CD1c-positive myeloid dendritic cell (primary cell): ENCODE measurements around the gene YIPF3.
A peak's percentile ranks its signal among the peaks of the same experiment; 100 is the strongest.
"Not testable (repeated sequence)": the region's sequence is repeated elsewhere in the genome, so short reads cannot be mapped to it uniquely, and the experiment has no call there.

ENCODE experiments used
- DNase-seq: peaks from one replicate; pipeline ENCODE4 v3.0.0-alpha.2; 2016; ENCODE audit errors: extremely low spot score

YIPF3 gene

GRCh38 chr6:43493230-43493629 lies 23.5 kb downstream of the YIPF3 start:
- DNase-seq = no peak

GRCh38 chr6:43492673-43493072 lies 24.1 kb downstream of the YIPF3 start:
- no peak for DNase-seq

- DNase-seq = no peak
Observed at GRCh38 chr6:43491750-43492661, 24.7 kb downstream of the YIPF3 start.

- DNase-seq = no peak
Observed at GRCh38 chr6:43490523-43490939, 26.2 kb downstream of the YIPF3 start.

- no peak for DNase-seq
Observed at GRCh38 chr6:43489277-43490072, 27.3 kb downstream of the YIPF3 start.

- no peak for DNase-seq
Observed at GRCh38 chr6:43488667-43489276, 28.0 kb downstream of the YIPF3 start.

GRCh38 chr6:43481591-43482236 lies 35.0 kb downstream of the YIPF3 start:
- no peak for DNase-seq

- no peak for DNase-seq
Observed at GRCh38 chr6:43481075-43481474, 35.7 kb downstream of the YIPF3 start.

- DNase-seq = no peak
Observed at GRCh38 chr6:43478008-43478372, 38.7 kb downstream of the YIPF3 start.

GRCh38 chr6:43477235-43478007 lies 39.3 kb downstream of the YIPF3 start, which contains the start of gene TJAP1:
Gene TJAP1 (plus strand): TSS chr6:43477570. CDS start chr6:43499002, 21,432 bp downstream.
- DNase-seq = peak; percentile 93

GRCh38 chr6:43476746-43477145 lies 40.0 kb downstream of the YIPF3 start:
- DNase-seq = peak; percentile 5

GRCh38 chr6:43475516-43475915 lies 41.2 kb downstream of the YIPF3 start:
- no peak for DNase-seq

- DNase-seq = no peak
Observed at GRCh38 chr6:43472515-43472914, 44.2 kb downstream of the YIPF3 start.

GRCh38 chr6:43471399-43471798 lies 45.3 kb downstream of the YIPF3 start:
- DNase-seq = no peak

GRCh38 chr6:43469947-43470346 lies 46.8 kb downstream of the YIPF3 start:
- DNase-seq = no peak

- DNase-seq = no peak
Observed at GRCh38 chr6:43468748-43469681, 47.7 kb downstream of the YIPF3 start.

- no peak for DNase-seq
Observed at GRCh38 chr6:43468240-43468639, 48.5 kb downstream of the YIPF3 start.

GRCh38 chr6:43467752-43468151 lies 49.0 kb downstream of the YIPF3 start:
- no peak for DNase-seq

GRCh38 chr6:43467265-43467664 lies 49.5 kb downstream of the YIPF3 start:
- not testable (repeated sequence) for DNase-seq

GRCh38 chr6:43465948-43466347 lies 50.8 kb downstream of the YIPF3 start:
- DNase-seq = no peak
